K562 (cell line): ENCODE data around the gene NLRP5.
"Not testable (repeated sequence)": the region's sequence is repeated elsewhere in the genome, so short reads cannot be mapped to it uniquely, and the experiment has no call there.

Experiments used
- CEBPB ChIP-seq: fragments of 450-650 bp; IDR thresholded peaks from 2 replicates; pipeline ENCODE4 v1.6.1; 2016; ENCODE audit warnings: missing genetic modification characterization, missing compliant biosample characterization
- ETS2 ChIP-seq: IDR thresholded peaks from 2 replicates; pipeline ENCODE4 v1.6.1; 2016; ENCODE audit warnings: borderline replicate concordance, missing genetic modification characterization, mild to moderate bottlenecking, moderate library complexity, missing compliant biosample characterization; ENCODE audit not compliant: poor library complexity, severe bottlenecking
- HCFC1 ChIP-seq: IDR thresholded peaks from 2 replicates; pipeline ENCODE4 v1.6.1; 2012; ENCODE audit warnings: low read depth, low read length, improper control_type of control experiment
- HDAC6 ChIP-seq: IDR thresholded peaks from 2 replicates; pipeline ENCODE4 v1.6.1; 2012; ENCODE audit warnings: low read depth, mild to moderate bottlenecking, control low read depth, inconsistent platforms, low read length, moderate library complexity
- NBN ChIP-seq: fragments of 450-650 bp; IDR thresholded peaks from 2 replicates; pipeline ENCODE4 v1.6.1; 2016; ENCODE audit warnings: low read depth, mild to moderate bottlenecking
- SMARCE1 ChIP-seq: fragments of 450-650 bp; IDR thresholded peaks from 2 replicates; pipeline ENCODE4 v1.7.1; 2016; ENCODE audit warnings: mild to moderate bottlenecking
- STAT5A ChIP-seq: IDR thresholded peaks from 2 replicates; pipeline ENCODE4 v1.6.1; 2012; ENCODE audit warnings: low read length, inconsistent platforms, borderline replicate concordance
- ZFP36 ChIP-seq: fragments of 150-350 bp; IDR thresholded peaks from 2 replicates; pipeline ENCODE4 v1.6.1; 2018; ENCODE audit warnings: low read length, low read depth; ENCODE audit not compliant: partially characterized antibody
- TF ChIP-seq, protein P1 (sequence below): fragments of 450-650 bp; conservative IDR thresholded peaks from 2 replicates; pipeline ENCODE4 v1.6.1; 2016; ENCODE audit warnings: missing genetic modification characterization, low read depth, mild to moderate bottlenecking, missing compliant biosample characterization, moderate library complexity
- TF ChIP-seq, protein P2 (sequence below): sonication (generic); formaldehyde crosslinking; IDR thresholded peaks from 2 replicates; pipeline ENCODE4 v1.8.1; 2022; ENCODE audit warnings: missing genetic modification reagents
- TF ChIP-seq, protein P3 (sequence below): fragments of 250-450 bp; sonication (Bioruptor Pico); IDR thresholded peaks from 2 replicates; pipeline ENCODE4 v1.8.0; 2022; ENCODE audit warnings: inconsistent platforms

DNA sequence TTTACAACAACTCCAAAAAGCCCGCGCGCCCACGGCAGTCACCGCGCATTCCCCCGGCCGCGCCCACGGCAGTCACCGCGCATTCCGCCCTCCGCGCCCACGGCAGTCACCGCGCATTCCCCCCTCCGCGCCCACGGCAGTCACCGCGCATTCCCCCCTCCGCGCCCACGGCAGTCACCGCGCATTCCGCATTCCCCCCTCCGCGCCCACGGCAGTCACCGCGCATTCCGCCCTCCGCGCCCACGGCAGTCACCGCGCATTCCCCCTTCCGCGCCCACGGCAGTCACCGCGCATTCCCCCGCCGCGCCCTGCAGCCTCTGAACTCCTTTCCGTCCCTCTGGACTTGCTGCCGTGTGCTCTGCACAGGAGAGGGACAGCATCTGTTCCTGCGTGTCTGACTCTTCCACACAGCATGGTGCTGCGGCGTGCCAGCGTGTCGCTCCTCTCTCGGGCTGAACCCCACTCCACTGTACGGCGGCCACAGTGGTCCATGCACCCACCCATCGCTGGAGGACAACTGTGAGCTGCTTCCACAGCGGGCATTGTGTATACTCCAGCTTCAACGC lies 119.3 kb downstream of the NLRP5 start:
- not testable (repeated sequence) for TF ChIP-seq HDAC6; SMARCE1; STAT5A; ZFP36; HCFC1; CEBPB (tag); ETS2 (tag); NBN
- TF ChIP-seq, protein P1, sequence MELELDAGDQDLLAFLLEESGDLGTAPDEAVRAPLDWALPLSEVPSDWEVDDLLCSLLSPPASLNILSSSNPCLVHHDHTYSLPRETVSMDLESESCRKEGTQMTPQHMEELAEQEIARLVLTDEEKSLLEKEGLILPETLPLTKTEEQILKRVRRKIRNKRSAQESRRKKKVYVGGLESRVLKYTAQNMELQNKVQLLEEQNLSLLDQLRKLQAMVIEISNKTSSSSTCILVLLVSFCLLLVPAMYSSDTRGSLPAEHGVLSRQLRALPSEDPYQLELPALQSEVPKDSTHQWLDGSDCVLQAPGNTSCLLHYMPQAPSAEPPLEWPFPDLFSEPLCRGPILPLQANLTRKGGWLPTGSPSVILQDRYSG (tag), result not testable (repeated sequence)
- TF ChIP-seq, protein P2, sequence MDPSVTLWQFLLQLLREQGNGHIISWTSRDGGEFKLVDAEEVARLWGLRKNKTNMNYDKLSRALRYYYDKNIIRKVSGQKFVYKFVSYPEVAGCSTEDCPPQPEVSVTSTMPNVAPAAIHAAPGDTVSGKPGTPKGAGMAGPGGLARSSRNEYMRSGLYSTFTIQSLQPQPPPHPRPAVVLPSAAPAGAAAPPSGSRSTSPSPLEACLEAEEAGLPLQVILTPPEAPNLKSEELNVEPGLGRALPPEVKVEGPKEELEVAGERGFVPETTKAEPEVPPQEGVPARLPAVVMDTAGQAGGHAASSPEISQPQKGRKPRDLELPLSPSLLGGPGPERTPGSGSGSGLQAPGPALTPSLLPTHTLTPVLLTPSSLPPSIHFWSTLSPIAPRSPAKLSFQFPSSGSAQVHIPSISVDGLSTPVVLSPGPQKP (CRISPR knock-in tag), result not testable (repeated sequence)
- TF ChIP-seq, protein P3, sequence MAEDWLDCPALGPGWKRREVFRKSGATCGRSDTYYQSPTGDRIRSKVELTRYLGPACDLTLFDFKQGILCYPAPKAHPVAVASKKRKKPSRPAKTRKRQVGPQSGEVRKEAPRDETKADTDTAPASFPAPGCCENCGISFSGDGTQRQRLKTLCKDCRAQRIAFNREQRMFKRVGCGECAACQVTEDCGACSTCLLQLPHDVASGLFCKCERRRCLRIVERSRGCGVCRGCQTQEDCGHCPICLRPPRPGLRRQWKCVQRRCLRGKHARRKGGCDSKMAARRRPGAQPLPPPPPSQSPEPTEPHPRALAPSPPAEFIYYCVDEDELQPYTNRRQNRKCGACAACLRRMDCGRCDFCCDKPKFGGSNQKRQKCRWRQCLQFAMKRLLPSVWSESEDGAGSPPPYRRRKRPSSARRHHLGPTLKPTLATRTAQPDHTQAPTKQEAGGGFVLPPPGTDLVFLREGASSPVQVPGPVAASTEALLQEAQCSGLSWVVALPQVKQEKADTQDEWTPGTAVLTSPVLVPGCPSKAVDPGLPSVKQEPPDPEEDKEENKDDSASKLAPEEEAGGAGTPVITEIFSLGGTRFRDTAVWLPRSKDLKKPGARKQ (CRISPR knock-in tag), result not testable (repeated sequence)
